ENCODE results near the gene ANTXR2. TPM values are rescaled to one million over a fixed set of nuclear protein-coding genes. Genes with fewer than 3 reads are reported as not detected.

The ANTXR2 gene
- total RNA-seq, 2 experiments from 2014 or later: not detected

GRCh38 chr4:79904331-79904730 lies 168.7 kb downstream of the ANTXR2 start:
- no peaks in the 10 kb centered on the region for H3K9me2 ChIP-seq (ENCODE audit: insufficient read depth, low read length)
- intact Hi-C loops (cut with micrococcal nuclease; ENCODE audit: unreplicated experiment): no loop called here
- no peaks in the 10 kb centered on the region for H3K4me1 ChIP-seq (ENCODE audit: insufficient read depth, low read length, poor library complexity, severe bottlenecking)
- H3K4me2 ChIP-seq (ENCODE audit: low read length): no peak overlapping the region
- CTCF ChIA-PET (ENCODE audit: unreplicated experiment): no interaction called here
- no peak for DNase-seq (ENCODE audit: low spot score)
- no peaks in the 10 kb centered on the region for H3K79me2 ChIP-seq (ENCODE audit: insufficient read depth, low read depth, low read length)
- TF ChIP-seq EZH2phosphoT487 (IDR thresholded peaks at IDR 0.05; ENCODE audit: borderline replicate concordance, low read depth, low read length) (no peak), CTCF (conservative IDR thresholded peaks at IDR 0.05; ENCODE audit: low read length) (no peak)
- no peak overlapping the region for H2AFZ ChIP-seq (ENCODE audit: low read length)
- BruUV-seq (replicated peaks): no TSS peak
- H3K27ac ChIP-seq (ENCODE audit: low read depth, low read length, poor library complexity, severe bottlenecking): no peak overlapping the region
- no peaks in the 10 kb centered on the region for H4K20me1 ChIP-seq (ENCODE audit: insufficient read depth, low read length)
- H3K36me3 ChIP-seq (ENCODE audit: insufficient read depth, low read length): no peaks in the 10 kb centered on the region
- POLR2A ChIA-PET: no interaction called here
- H3K4me3 ChIP-seq (ENCODE audit: low read depth, low read length, poor library complexity, severe bottlenecking): no peak overlapping the region
- H3K9me3 ChIP-seq (ENCODE audit: low read length): no peaks in the 10 kb centered on the region

GRCh38 chr4:79900182-79900581 lies 172.8 kb downstream of the ANTXR2 start:
- ChIA-PET CTCF (ENCODE audit: unreplicated experiment) (no interaction called here), POLR2A (no interaction called here)
- no peaks in the 10 kb centered on the region for H3K79me2 ChIP-seq (ENCODE audit: insufficient read depth, low read depth, low read length)
- no peak overlapping the region for H3K27ac ChIP-seq (ENCODE audit: low read depth, low read length, poor library complexity, severe bottlenecking)
- no peak for TF ChIP-seq CTCF (conservative IDR thresholded peaks at IDR 0.05; ENCODE audit: low read length)
- TF ChIP-seq EZH2phosphoT487 (IDR thresholded peaks at IDR 0.05; ENCODE audit: borderline replicate concordance, low read depth, low read length): no peak
- H3K9me2 ChIP-seq (ENCODE audit: insufficient read depth, low read length): no peaks in the 10 kb centered on the region
- no peak for DNase-seq (ENCODE audit: low spot score)
- H3K4me3 ChIP-seq (ENCODE audit: low read depth, low read length, poor library complexity, severe bottlenecking): no peak overlapping the region
- intact Hi-C loops (cut with micrococcal nuclease; ENCODE audit: unreplicated experiment): no loop called here
- H4K20me1 ChIP-seq (ENCODE audit: insufficient read depth, low read length): no peaks in the 10 kb centered on the region
- H3K4me1 ChIP-seq (ENCODE audit: insufficient read depth, low read length, poor library complexity, severe bottlenecking): no peaks in the 10 kb centered on the region
- H3K4me2 ChIP-seq (ENCODE audit: low read length): no peak overlapping the region
- no peaks in the 10 kb centered on the region for H3K9me3 ChIP-seq (ENCODE audit: low read length)
- H2AFZ ChIP-seq (ENCODE audit: low read length): no peak overlapping the region
- no peaks in the 10 kb centered on the region for H3K36me3 ChIP-seq (ENCODE audit: insufficient read depth, low read length)
- no TSS peak for BruUV-seq (replicated peaks)

- TF ChIP-seq CTCF (conservative IDR thresholded peaks at IDR 0.05; ENCODE audit: low read length) (no peak), EZH2phosphoT487 (IDR thresholded peaks at IDR 0.05; ENCODE audit: borderline replicate concordance, low read depth, low read length) (no peak)
- CTCF ChIA-PET (ENCODE audit: unreplicated experiment): no interaction called here
- Histone ChIP-seq H3K27ac (ENCODE audit: low read depth, low read length, poor library complexity, severe bottlenecking) (no peak overlapping the region), H3K36me3 (ENCODE audit: insufficient read depth, low read length) (no peaks in the 10 kb centered on the region), H3K9me2 (ENCODE audit: insufficient read depth, low read length) (no peaks in the 10 kb centered on the region), H3K79me2 (ENCODE audit: insufficient read depth, low read depth, low read length) (no peaks in the 10 kb centered on the region), H3K4me1 (ENCODE audit: insufficient read depth, low read length, poor library complexity, severe bottlenecking) (no peaks in the 10 kb centered on the region), H3K4me3 (ENCODE audit: low read depth, low read length, poor library complexity, severe bottlenecking) (no peak overlapping the region), H4K20me1 (ENCODE audit: insufficient read depth, low read length) (no peaks in the 10 kb centered on the region), H2AFZ (ENCODE audit: low read length) (no peak overlapping the region), H3K4me2 (ENCODE audit: low read length) (no peak overlapping the region), H3K9me3 (ENCODE audit: low read length) (no peaks in the 10 kb centered on the region)
- POLR2A ChIA-PET: no interaction called here
- intact Hi-C loops (cut with micrococcal nuclease; ENCODE audit: unreplicated experiment): no loop called here
- no TSS peak for BruUV-seq (replicated peaks)
- DNase-seq (ENCODE audit: low spot score): no peak
Measured at GRCh38 chr4:79899481-79899880, 173.5 kb downstream of the ANTXR2 start.
